Measurements from ENCODE around the gene TRAM2. TPM values are rescaled to one million over a fixed set of nuclear protein-coding genes. Genes with fewer than 3 reads are reported as not detected.

TRAM2 gene
- total and polyA plus RNA-seq, 2 of the 13 experiments (the other 11 are each of a cell fraction or from before 2014, with no cell fraction given): 49.1 to 72.5 TPM

DNA sequence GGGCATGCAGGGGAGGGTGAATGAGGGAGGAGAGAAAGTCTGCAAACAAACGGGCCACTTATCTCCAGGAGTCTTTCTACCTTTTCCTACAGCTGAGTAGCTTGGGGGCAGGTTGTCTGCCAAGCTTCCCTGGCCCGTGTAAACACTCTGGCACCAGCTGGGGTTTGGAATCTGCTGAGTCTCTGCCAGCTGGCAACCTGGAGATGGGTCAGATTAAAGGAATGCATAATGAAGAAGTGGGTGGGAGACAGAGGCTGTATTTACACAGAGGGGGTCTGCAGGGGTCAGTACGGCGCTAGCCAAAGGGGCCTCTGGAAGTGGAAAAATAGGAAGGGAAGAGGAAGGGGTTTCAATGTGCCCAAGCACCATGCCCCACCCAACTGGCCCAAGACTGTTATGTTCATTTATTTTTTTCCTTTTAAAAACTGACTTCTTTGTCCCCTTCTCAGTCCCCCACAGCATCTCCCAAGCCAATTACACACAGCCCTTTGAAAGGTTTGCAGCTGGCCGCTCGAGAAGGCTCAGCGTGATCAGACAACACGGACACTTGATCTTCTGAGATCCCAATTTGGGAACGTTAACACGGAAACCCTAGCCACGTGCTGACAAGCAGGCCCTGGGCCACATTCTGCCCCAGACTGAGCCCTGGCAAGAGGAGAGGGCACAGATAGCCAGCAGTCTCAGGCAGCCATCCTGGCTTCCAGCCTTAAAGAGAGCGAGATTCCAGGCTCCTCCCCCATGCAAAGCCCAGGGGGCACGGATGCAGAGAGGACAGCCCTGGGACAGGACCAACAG lies 25.2 kb downstream of the TRAM2 start (continued):
- TF ChIP-seq, protein P1, sequence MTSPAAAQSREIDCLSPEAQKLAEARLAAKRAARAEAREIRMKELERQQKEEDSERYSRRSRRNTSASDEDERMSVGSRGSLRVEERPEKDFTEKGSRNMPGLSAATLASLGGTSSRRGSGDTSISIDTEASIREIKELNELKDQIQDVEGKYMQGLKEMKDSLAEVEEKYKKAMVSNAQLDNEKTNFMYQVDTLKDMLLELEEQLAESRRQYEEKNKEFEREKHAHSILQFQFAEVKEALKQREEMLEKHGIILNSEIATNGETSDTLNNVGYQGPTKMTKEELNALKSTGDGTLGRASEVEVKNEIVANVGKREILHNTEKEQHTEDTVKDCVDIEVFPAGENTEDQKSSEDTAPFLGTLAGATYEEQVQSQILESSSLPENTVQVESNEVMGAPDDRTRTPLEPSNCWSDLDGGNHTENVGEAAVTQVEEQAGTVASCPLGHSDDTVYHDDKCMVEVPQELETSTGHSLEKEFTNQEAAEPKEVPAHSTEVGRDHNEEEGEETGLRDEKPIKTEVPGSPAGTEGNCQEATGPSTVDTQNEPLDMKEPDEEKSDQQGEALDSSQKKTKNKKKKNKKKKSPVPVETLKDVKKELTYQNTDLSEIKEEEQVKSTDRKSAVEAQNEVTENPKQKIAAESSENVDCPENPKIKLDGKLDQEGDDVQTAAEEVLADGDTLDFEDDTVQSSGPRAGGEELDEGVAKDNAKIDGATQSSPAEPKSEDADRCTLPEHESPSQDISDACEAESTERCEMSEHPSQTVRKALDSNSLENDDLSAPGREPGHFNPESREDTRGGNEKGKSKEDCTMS (CRISPR knock-in tag; conservative IDR thresholded peaks at IDR 0.05): no peak
- TF ChIP-seq CREB1 (IDR thresholded peaks at IDR 0.05): no peak
- no peak; the same call in 1 of the 2 replicates for TF ChIP-seq CREB1 (CRISPR knock-in tag; IDR thresholded peaks at IDR 0.05)
- TF ChIP-seq ZBTB7B (CRISPR knock-in tag; IDR thresholded peaks at IDR 0.05): 0 out of 2 replicates have a peak, but pooled peaks have one; percentile 70
- no peak for TF ChIP-seq ATRX (CRISPR knock-in tag; IDR thresholded peaks at IDR 0.05; ENCODE audit: borderline replicate concordance)
- TF ChIP-seq ZNF772 (CRISPR knock-in tag; IDR thresholded peaks at IDR 0.05): peak; percentile 36; the same call in 1 of the 2 replicates
- no peak for TF ChIP-seq NFIB (CRISPR knock-in tag; IDR thresholded peaks at IDR 0.05; ENCODE audit: borderline replicate concordance)
- no peak for TF ChIP-seq FOXO1 (CRISPR knock-in tag; IDR thresholded peaks at IDR 0.05)
- TF ChIP-seq HOXD1 (CRISPR knock-in tag; IDR thresholded peaks at IDR 0.05): no peak
- no peak for TF ChIP-seq MEF2D (CRISPR knock-in tag; IDR thresholded peaks at IDR 0.05)
- 0 out of 2 replicates have a peak, but pooled peaks have one; percentile 13 for TF ChIP-seq ZNF629 (CRISPR knock-in tag; conservative IDR thresholded peaks at IDR 0.05)
- TF ChIP-seq DNMT1 (CRISPR knock-in tag; IDR thresholded peaks at IDR 0.05): no peak
- TF ChIP-seq, protein P2, sequence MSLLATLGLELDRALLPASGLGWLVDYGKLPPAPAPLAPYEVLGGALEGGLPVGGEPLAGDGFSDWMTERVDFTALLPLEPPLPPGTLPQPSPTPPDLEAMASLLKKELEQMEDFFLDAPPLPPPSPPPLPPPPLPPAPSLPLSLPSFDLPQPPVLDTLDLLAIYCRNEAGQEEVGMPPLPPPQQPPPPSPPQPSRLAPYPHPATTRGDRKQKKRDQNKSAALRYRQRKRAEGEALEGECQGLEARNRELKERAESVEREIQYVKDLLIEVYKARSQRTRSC (CRISPR knock-in tag; IDR thresholded peaks at IDR 0.05; ENCODE audit: low read depth): no peak
- TF ChIP-seq TBX2 (CRISPR knock-in tag; IDR thresholded peaks at IDR 0.05; ENCODE audit: borderline replicate concordance): peak; percentile 47; the same call in 1 of the 2 replicates
- TF ChIP-seq, protein P3, sequence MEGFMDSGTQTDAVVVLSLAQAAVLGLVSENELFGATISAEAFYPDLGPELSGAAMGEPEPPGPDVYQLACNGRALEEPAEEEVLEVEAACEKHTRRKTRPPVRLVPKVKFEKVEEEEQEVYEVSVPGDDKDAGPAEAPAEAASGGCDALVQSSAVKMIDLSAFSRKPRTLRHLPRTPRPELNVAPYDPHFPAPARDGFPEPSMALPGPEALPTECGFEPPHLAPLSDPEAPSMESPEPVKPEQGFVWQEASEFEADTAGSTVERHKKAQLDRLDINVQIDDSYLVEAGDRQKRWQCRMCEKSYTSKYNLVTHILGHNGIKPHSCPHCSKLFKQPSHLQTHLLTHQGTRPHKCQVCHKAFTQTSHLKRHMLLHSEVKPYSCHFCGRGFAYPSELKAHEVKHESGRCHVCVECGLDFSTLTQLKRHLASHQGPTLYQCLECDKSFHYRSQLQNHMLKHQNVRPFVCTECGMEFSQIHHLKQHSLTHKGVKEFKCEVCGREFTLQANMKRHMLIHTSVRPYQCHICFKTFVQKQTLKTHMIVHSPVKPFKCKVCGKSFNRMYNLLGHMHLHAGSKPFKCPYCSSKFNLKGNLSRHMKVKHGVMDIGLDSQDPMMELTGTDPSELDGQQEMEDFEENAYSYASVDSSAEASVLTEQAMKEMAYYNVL (CRISPR knock-in tag; IDR thresholded peaks at IDR 0.05; ENCODE audit: borderline replicate concordance): peak; percentile 86
- no peak for TF ChIP-seq POLR2A (IDR thresholded peaks at IDR 0.05; ENCODE audit: insufficient read depth in 1 of 2, low read depth in 2 of 2, low read length in 2 of 2)
- TF ChIP-seq SUZ12 (IDR thresholded peaks at IDR 0.05; ENCODE audit: low read depth, low read length): no peak
- TF ChIP-seq PHB2 (IDR thresholded peaks at IDR 0.05; ENCODE audit: partially characterized antibody): no peak
- TF ChIP-seq ZNF577 (CRISPR knock-in tag; IDR thresholded peaks at IDR 0.05; ENCODE audit: borderline replicate concordance, low read depth): no peak
- TF ChIP-seq, protein P4, sequence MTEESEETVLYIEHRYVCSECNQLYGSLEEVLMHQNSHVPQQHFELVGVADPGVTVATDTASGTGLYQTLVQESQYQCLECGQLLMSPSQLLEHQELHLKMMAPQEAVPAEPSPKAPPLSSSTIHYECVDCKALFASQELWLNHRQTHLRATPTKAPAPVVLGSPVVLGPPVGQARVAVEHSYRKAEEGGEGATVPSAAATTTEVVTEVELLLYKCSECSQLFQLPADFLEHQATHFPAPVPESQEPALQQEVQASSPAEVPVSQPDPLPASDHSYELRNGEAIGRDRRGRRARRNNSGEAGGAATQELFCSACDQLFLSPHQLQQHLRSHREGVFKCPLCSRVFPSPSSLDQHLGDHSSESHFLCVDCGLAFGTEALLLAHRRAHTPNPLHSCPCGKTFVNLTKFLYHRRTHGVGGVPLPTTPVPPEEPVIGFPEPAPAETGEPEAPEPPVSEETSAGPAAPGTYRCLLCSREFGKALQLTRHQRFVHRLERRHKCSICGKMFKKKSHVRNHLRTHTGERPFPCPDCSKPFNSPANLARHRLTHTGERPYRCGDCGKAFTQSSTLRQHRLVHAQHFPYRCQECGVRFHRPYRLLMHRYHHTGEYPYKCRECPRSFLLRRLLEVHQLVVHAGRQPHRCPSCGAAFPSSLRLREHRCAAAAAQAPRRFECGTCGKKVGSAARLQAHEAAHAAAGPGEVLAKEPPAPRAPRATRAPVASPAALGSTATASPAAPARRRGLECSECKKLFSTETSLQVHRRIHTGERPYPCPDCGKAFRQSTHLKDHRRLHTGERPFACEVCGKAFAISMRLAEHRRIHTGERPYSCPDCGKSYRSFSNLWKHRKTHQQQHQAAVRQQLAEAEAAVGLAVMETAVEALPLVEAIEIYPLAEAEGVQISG (CRISPR knock-in tag; IDR thresholded peaks at IDR 0.05): 0 out of 2 replicates have a peak, but pooled peaks have one; percentile 27
- no peak for TF ChIP-seq FOXP1 (IDR thresholded peaks at IDR 0.05)
- TF ChIP-seq FOXP1 (CRISPR knock-in tag; IDR thresholded peaks at IDR 0.05): peak; percentile 18; the same call in 1 of the 2 replicates
- no peak for TF ChIP-seq KLF11 (CRISPR knock-in tag; IDR thresholded peaks at IDR 0.05)

Measured in HepG2 (cell line).